ENCODE data around the gene MRAS.

Gene MRAS

GRCh38 chr3:138347960-138348753 is at the start of gene MRAS:
MRAS (plus strand) TSS chr3:138348579; CDS start chr3:138372884, 24,305 bp downstream.
- in situ Hi-C loops (cut with MboI; ENCODE audit: low sequenced_read_pairs): no loop called here

GRCh38 chr3:138300647-138301046 is 47.7 kb upstream of the MRAS start:
- in situ Hi-C loops (cut with MboI; ENCODE audit: low sequenced_read_pairs): no loop called here

GRCh38 chr3:138303474-138303873 is 44.9 kb upstream of the MRAS start:
- in situ Hi-C loops (cut with MboI; ENCODE audit: low sequenced_read_pairs): no loop called here

GRCh38 chr3:138307899-138308298 is 40.5 kb upstream of the MRAS start:
- in situ Hi-C loops (cut with MboI; ENCODE audit: low sequenced_read_pairs): no loop called here

GRCh38 chr3:138308783-138309182 is 39.6 kb upstream of the MRAS start:
- in situ Hi-C loops (cut with MboI; ENCODE audit: low sequenced_read_pairs): no loop called here

- in situ Hi-C loops (cut with MboI; ENCODE audit: low sequenced_read_pairs): no loop called here
Observed at GRCh38 chr3:138310494-138310893, 37.9 kb upstream of the MRAS start.

GRCh38 chr3:138314751-138315150 is 33.6 kb upstream of the MRAS start:
- in situ Hi-C loops (cut with MboI; ENCODE audit: low sequenced_read_pairs): no loop called here

GRCh38 chr3:138317687-138318086 is 30.7 kb upstream of the MRAS start:
- in situ Hi-C loops (cut with MboI; ENCODE audit: low sequenced_read_pairs): no loop called here

GRCh38 chr3:138323971-138324370 is 24.4 kb upstream of the MRAS start:
- in situ Hi-C loops (cut with MboI; ENCODE audit: low sequenced_read_pairs): no loop called here

- in situ Hi-C loops (cut with MboI; ENCODE audit: low sequenced_read_pairs): no loop called here
Observed at GRCh38 chr3:138325990-138326389, 22.4 kb upstream of the MRAS start.

GRCh38 chr3:138326866-138327595 is 21.3 kb upstream of the MRAS start:
- in situ Hi-C loops (cut with MboI; ENCODE audit: low sequenced_read_pairs): no loop called here

GRCh38 chr3:138327831-138328230 is 20.5 kb upstream of the MRAS start:
- in situ Hi-C loops (cut with MboI; ENCODE audit: low sequenced_read_pairs): no loop called here

GRCh38 chr3:138328341-138328740 is 20.0 kb upstream of the MRAS start:
- in situ Hi-C loops (cut with MboI; ENCODE audit: low sequenced_read_pairs): no loop called here

GRCh38 chr3:138329127-138329983 is 19.0 kb upstream of the MRAS start, which contains the start of gene NME9:
NME9 (minus strand) TSS chr3:138329851; CDS start chr3:138329335, 516 bp downstream.
- in situ Hi-C loops (cut with MboI; ENCODE audit: low sequenced_read_pairs): no loop called here

- in situ Hi-C loops (cut with MboI; ENCODE audit: low sequenced_read_pairs): no loop called here
Observed at GRCh38 chr3:138329984-138330293, 18.4 kb upstream of the MRAS start.

GRCh38 chr3:138331143-138331894 is 17.1 kb upstream of the MRAS start:
- in situ Hi-C loops (cut with MboI; ENCODE audit: low sequenced_read_pairs): no loop called here

GRCh38 chr3:138332472-138333073 is 15.8 kb upstream of the MRAS start:
- in situ Hi-C loops (cut with MboI; ENCODE audit: low sequenced_read_pairs): no loop called here

GRCh38 chr3:138334608-138335007 is 13.8 kb upstream of the MRAS start:
- in situ Hi-C loops (cut with MboI; ENCODE audit: low sequenced_read_pairs): no loop called here

- in situ Hi-C loops (cut with MboI; ENCODE audit: low sequenced_read_pairs): no loop called here
Observed at GRCh38 chr3:138336454-138336999, 11.9 kb upstream of the MRAS start.

- in situ Hi-C loops (cut with MboI; ENCODE audit: low sequenced_read_pairs): no loop called here
Observed at GRCh38 chr3:138338244-138338643, 10.1 kb upstream of the MRAS start.

All from hTERT RPE-1 (cell line).